Measurements from ENCODE around the gene FLNB.
"Not testable (repeated sequence)": the region's sequence is repeated elsewhere in the genome, so short reads cannot be mapped to it uniquely, and the experiment has no call there.

FLNB gene

GRCh38 chr3:58190291-58190690 is 182.1 kb downstream of the FLNB start:
- CTCF ChIA-PET, result interaction anchor here (0.6 to 5.6 kb wide), 9 partner anchors 13 to 905 kb away, joined by 3 to 65 read pairs (median 15); partner anchors contain the start of genes HTD2 and RPP14
- H3K4me3 Mint-ChIP-seq, result no peak overlapping the region
- no peaks in the 10 kb centered on the region for H3K36me3 Mint-ChIP-seq
- H3K27me3 Mint-ChIP-seq, result peaks cover 5% of the 10 kb centered on the region
- no peaks in the 10 kb centered on the region for H3K9me3 Mint-ChIP-seq
- H3K4me1 Mint-ChIP-seq, result peaks cover 4% of the 10 kb centered on the region
- DNase-seq, result no peak
- H3K27ac Mint-ChIP-seq, result no peak overlapping the region

GRCh38 chr3:58190882-58191281 is 182.7 kb downstream of the FLNB start:
- no peak overlapping the region for H3K4me3 Mint-ChIP-seq
- no peaks in the 10 kb centered on the region for H3K9me3 Mint-ChIP-seq
- peaks cover 4% of the 10 kb centered on the region for H3K4me1 Mint-ChIP-seq
- no peak overlapping the region for H3K27ac Mint-ChIP-seq
- H3K36me3 Mint-ChIP-seq, result no peaks in the 10 kb centered on the region
- CTCF ChIA-PET, result interaction anchor here (0.6 to 5.6 kb wide), 6 partner anchors 12 to 804 kb away, joined by 3 to 65 read pairs (median 18); partner anchors contain the start of genes HTD2 and RPP14
- H3K27me3 Mint-ChIP-seq, result peaks cover 5% of the 10 kb centered on the region
- DNase-seq, result no peak

GRCh38 chr3:58191361-58191991 is 183.3 kb downstream of the FLNB start:
- no peaks in the 10 kb centered on the region for H3K9me3 Mint-ChIP-seq
- H3K4me3 Mint-ChIP-seq, result no peak overlapping the region
- no peak for DNase-seq
- no peaks in the 10 kb centered on the region for H3K36me3 Mint-ChIP-seq
- CTCF ChIA-PET, result interaction anchor here (4.1 to 5.6 kb wide), 2 partner anchors 23 to 27 kb away, joined by 22 to 65 read pairs; no protein-coding TSS in a partner anchor
- peaks cover 4% of the 10 kb centered on the region for H3K4me1 Mint-ChIP-seq
- H3K27me3 Mint-ChIP-seq, result peaks cover 5% of the 10 kb centered on the region
- H3K27ac Mint-ChIP-seq, result no peak overlapping the region

- DNase-seq, result no peak
- H3K27me3 Mint-ChIP-seq, result peaks cover 5% of the 10 kb centered on the region
- H3K4me1 Mint-ChIP-seq, result peaks cover 4% of the 10 kb centered on the region
- no peaks in the 10 kb centered on the region for H3K9me3 Mint-ChIP-seq
- no peaks in the 10 kb centered on the region for H3K36me3 Mint-ChIP-seq
- no peak overlapping the region for H3K4me3 Mint-ChIP-seq
- no peak overlapping the region for H3K27ac Mint-ChIP-seq
- CTCF ChIA-PET, result interaction anchor here (5.6 kb wide), 1 partner anchor 26 kb away, joined by 65 read pairs; no protein-coding TSS in a partner anchor
These were observed 183.8 kb downstream of the FLNB start for GRCh38 chr3:58192069-58192468.

GRCh38 chr3:58193682-58194407 is 185.6 kb downstream of the FLNB start:
- H3K4me3 Mint-ChIP-seq, result no peak overlapping the region
- no peaks in the 10 kb centered on the region for H3K9me3 Mint-ChIP-seq
- no peaks in the 10 kb centered on the region for H3K4me1 Mint-ChIP-seq
- CTCF ChIA-PET, result no interaction called here
- H3K27ac Mint-ChIP-seq, result no peak overlapping the region
- no peaks in the 10 kb centered on the region for H3K27me3 Mint-ChIP-seq
- no peaks in the 10 kb centered on the region for H3K36me3 Mint-ChIP-seq
- DNase-seq, result no peak

- H3K4me3 Mint-ChIP-seq, result no peak overlapping the region
- H3K4me1 Mint-ChIP-seq, result peaks cover 9% of the 10 kb centered on the region
- H3K27ac Mint-ChIP-seq, result no peak overlapping the region
- CTCF ChIA-PET, result interaction anchor here (0.7 to 2.0 kb wide), 3 partner anchors 9 to 20 kb away, joined by 3 to 6 read pairs (median 4); no protein-coding TSS in a partner anchor
- no peak for DNase-seq
- peaks cover 23% of the 10 kb centered on the region for H3K27me3 Mint-ChIP-seq
- no peaks in the 10 kb centered on the region for H3K36me3 Mint-ChIP-seq
- H3K9me3 Mint-ChIP-seq, result no peaks in the 10 kb centered on the region
These were observed 189.4 kb downstream of the FLNB start for GRCh38 chr3:58197588-58197987.

GRCh38 chr3:58198362-58198761 is 190.1 kb downstream of the FLNB start:
- no peak overlapping the region for H3K4me3 Mint-ChIP-seq
- CTCF ChIA-PET, result interaction anchor here (2.0 kb wide), 1 partner anchor 10 kb away, joined by 6 read pairs; no protein-coding TSS in a partner anchor
- H3K27ac Mint-ChIP-seq, result no peak overlapping the region
- peaks cover 9% of the 10 kb centered on the region for H3K4me1 Mint-ChIP-seq
- no peaks in the 10 kb centered on the region for H3K9me3 Mint-ChIP-seq
- DNase-seq, result peak; percentile 7
- H3K27me3 Mint-ChIP-seq, result peaks cover 30% of the 10 kb centered on the region
- H3K36me3 Mint-ChIP-seq, result no peaks in the 10 kb centered on the region

GRCh38 chr3:58198804-58199203 is 190.6 kb downstream of the FLNB start:
- Mint-ChIP-seq H3K27ac (no peak overlapping the region), H3K27me3 (peaks cover 35% of the 10 kb centered on the region), H3K4me3 (no peak overlapping the region), H3K36me3 (no peaks in the 10 kb centered on the region), H3K9me3 (no peaks in the 10 kb centered on the region), H3K4me1 (peaks cover 9% of the 10 kb centered on the region)
- CTCF ChIA-PET, result interaction anchor here (1.7 kb wide), 1 partner anchor 20 kb away, joined by 3 read pairs; no protein-coding TSS in a partner anchor
- no peak for DNase-seq

- Mint-ChIP-seq H3K9me3 (no peaks in the 10 kb centered on the region), H3K27ac (no peak overlapping the region), H3K4me1 (peaks cover 9% of the 10 kb centered on the region), H3K27me3 (peaks cover 43% of the 10 kb centered on the region), H3K36me3 (no peaks in the 10 kb centered on the region), H3K4me3 (no peak overlapping the region)
- no peak for DNase-seq
- CTCF ChIA-PET, result interaction anchor here (1.7 to 2.4 kb wide), 2 partner anchors 17 to 22 kb away, joined by 3 to 14 read pairs; no protein-coding TSS in a partner anchor
These were observed 192.0 kb downstream of the FLNB start for GRCh38 chr3:58200121-58200709.

- Mint-ChIP-seq H3K9me3 (no peaks in the 10 kb centered on the region), H3K4me1 (peaks cover 9% of the 10 kb centered on the region), H3K36me3 (no peaks in the 10 kb centered on the region), H3K27ac (no peak overlapping the region), H3K4me3 (no peak overlapping the region), H3K27me3 (peaks cover 43% of the 10 kb centered on the region)
- CTCF ChIA-PET, result interaction anchor here (2.4 kb wide), 1 partner anchor 17 kb away, joined by 14 read pairs; no protein-coding TSS in a partner anchor
- DNase-seq, result no peak
These were observed 192.7 kb downstream of the FLNB start for GRCh38 chr3:58200846-58201355.

- H3K36me3 Mint-ChIP-seq, H3K9me3 Mint-ChIP-seq, DNase-seq, H3K4me1 Mint-ChIP-seq, H3K27ac Mint-ChIP-seq, H3K4me3 Mint-ChIP-seq: not testable (repeated sequence)
- CTCF ChIA-PET, result interaction anchor here (2.4 kb wide), 1 partner anchor 16 kb away, joined by 14 read pairs; no protein-coding TSS in a partner anchor
- peaks cover 48% of the 10 kb centered on the region for H3K27me3 Mint-ChIP-seq
These were observed 193.2 kb downstream of the FLNB start for GRCh38 chr3:58201451-58201850.

- Mint-ChIP-seq H3K9me3 (no peaks in the 10 kb centered on the region), H3K27ac (no peak overlapping the region), H3K4me3 (no peak overlapping the region), H3K27me3 (peaks cover 51% of the 10 kb centered on the region), H3K4me1 (peaks cover 12% of the 10 kb centered on the region), H3K36me3 (no peaks in the 10 kb centered on the region)
- CTCF ChIA-PET, result interaction anchor here (0.8 to 1.8 kb wide), 6 partner anchors 11 to 39 kb away, joined by 3 to 10 read pairs (median 4); no protein-coding TSS in a partner anchor
- DNase-seq, result no peak
These were observed 194.7 kb downstream of the FLNB start for GRCh38 chr3:58202917-58203360.

- H3K9me3 Mint-ChIP-seq, result no peaks in the 10 kb centered on the region
- H3K27me3 Mint-ChIP-seq, result peaks cover 51% of the 10 kb centered on the region
- H3K27ac Mint-ChIP-seq, result no peak overlapping the region
- no peaks in the 10 kb centered on the region for H3K36me3 Mint-ChIP-seq
- no peak overlapping the region for H3K4me3 Mint-ChIP-seq
- no peak for DNase-seq
- H3K4me1 Mint-ChIP-seq, result peaks cover 12% of the 10 kb centered on the region
- CTCF ChIA-PET, result interaction anchor here (0.8 to 1.8 kb wide), 6 partner anchors 11 to 39 kb away, joined by 3 to 10 read pairs (median 4); no protein-coding TSS in a partner anchor
These were observed 195.3 kb downstream of the FLNB start for GRCh38 chr3:58203541-58203940.

GRCh38 chr3:58204720-58205119 is 196.5 kb downstream of the FLNB start:
- Mint-ChIP-seq H3K27ac (no peak overlapping the region), H3K36me3 (no peaks in the 10 kb centered on the region), H3K27me3 (peaks cover 60% of the 10 kb centered on the region), H3K4me1 (peaks cover 12% of the 10 kb centered on the region), H3K4me3 (no peak overlapping the region), H3K9me3 (no peaks in the 10 kb centered on the region)
- DNase-seq, result no peak
- CTCF ChIA-PET, result interaction anchor here (0.6 to 1.6 kb wide), 4 partner anchors 12 to 243 kb away, joined by 3 to 4 read pairs (median 3); no protein-coding TSS in a partner anchor

Data from activated naive CD4-positive, alpha-beta T cell treated with anti-CD3 and anti-CD28 coated beads, Interleukin-2, amount 10 ng/mL, durations not matched to agents 7 days and 5 days (primary cell).